Large intestine (tissue), 3 donors: ENCODE measurements around the gene DPEP2. TPM values are rescaled to one million over a fixed set of nuclear protein-coding genes. Genes with fewer than 3 reads are reported as not detected.
"Not testable (repeated sequence)": the region's sequence is repeated elsewhere in the genome, so short reads cannot be mapped to it uniquely, and the experiment has no call there.

Experiments used
- DNase-seq, 2 donors: peaks; one replicate each; pipeline versions ENCODE4 v3.0.0 to v3.0.0-alpha.2; 2013
- H3K27ac ChIP-seq: one replicate; pipeline ENCODE4 v1.5.1; 2013; ENCODE audit warnings: low read length
- H3K27me3 ChIP-seq: 2 replicates; pipeline ENCODE4 v1.6.1; 2013; ENCODE audit warnings: low read length; ENCODE audit not compliant: control insufficient read depth, insufficient read depth
- H3K36me3 ChIP-seq: 2 replicates; pipeline ENCODE4 v1.6.1; 2013; ENCODE audit warnings: low read length; ENCODE audit not compliant: control insufficient read depth, insufficient read depth
- H3K4me1 ChIP-seq: one replicate; pipeline ENCODE4 v1.6.1; 2013; ENCODE audit warnings: low read length; ENCODE audit not compliant: control insufficient read depth, insufficient read depth
- H3K4me3 ChIP-seq: one replicate; pipeline ENCODE4 v1.5.1; 2013; ENCODE audit warnings: low read length
- H3K9me3 ChIP-seq: one replicate; pipeline ENCODE4 v1.6.1; 2013; ENCODE audit warnings: mild to moderate bottlenecking, low read depth, low read length, moderate library complexity; ENCODE audit not compliant: control insufficient read depth
- WGBS: methylation state at CpG from one replicate; pipeline ENCODE4 v1.1.5; 2013; ENCODE audit warnings: low lambda C conversion rate; ENCODE audit not compliant: insufficient coverage; 5-methylcytosine and 5-hydroxymethylcytosine counted together
- polyA plus RNA-seq: library from polyadenylated mRNA; unstranded; fragments of 120-200 nt; gene quantifications from one replicate; pipeline ENCODE4 v1.2.1, GENCODE V29; 2013

DPEP2 gene
- polyA plus RNA-seq, 1 donor: 1.6 TPM

DNA sequence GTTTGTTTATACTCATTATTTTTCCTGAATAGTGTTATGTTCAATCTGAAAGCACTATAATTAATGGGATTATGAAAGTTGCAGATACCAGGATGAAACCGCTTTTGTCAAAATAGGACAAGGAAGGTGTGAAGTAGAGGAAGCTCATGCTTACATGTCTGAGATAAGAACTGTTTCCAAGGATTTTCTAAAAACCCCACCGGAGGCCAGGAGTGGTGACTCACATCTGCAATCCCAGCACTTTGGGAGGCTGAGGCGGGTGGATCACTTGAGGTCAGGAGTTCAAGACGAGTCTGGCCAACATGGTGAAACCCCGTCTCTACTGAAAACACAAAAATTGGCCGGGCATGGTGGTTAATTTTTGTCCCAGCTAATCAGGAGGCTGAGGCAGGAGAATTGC is 30.8 kb upstream of the DPEP2 start:
- H3K27ac ChIP-seq, H3K27me3 ChIP-seq, H3K4me1 ChIP-seq, H3K9me3 ChIP-seq, DNase-seq, H3K4me3 ChIP-seq: not testable (repeated sequence)
- WGBS: no CpG with 5 or more reads among the region's 6 CpGs
- H3K36me3 ChIP-seq: peaks cover 13% of the 10 kb centered on the region

DNA sequence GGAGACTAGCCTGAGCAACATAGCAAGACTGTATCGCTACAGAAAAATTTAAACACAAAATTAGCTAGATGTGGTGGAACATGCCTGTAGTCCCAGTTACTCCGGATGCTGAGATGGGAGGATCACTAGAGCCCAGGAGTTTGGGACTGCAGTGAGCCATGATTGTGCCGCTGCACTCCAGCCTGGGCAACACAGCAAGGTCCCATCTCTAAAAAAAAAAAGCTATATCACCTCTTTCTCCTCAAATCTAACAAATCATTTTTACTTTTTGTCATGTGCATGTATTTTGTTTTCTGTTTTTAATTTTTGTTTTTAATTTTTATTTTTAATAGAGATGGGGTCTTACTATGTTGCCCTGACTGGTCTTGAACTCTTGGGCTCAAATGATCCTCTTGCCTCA is 29.7 kb upstream of the DPEP2 start:
- no peaks in the 10 kb centered on the region for H3K27me3 ChIP-seq
- no peak overlapping the region for H3K27ac ChIP-seq
- peaks cover 2% of the 10 kb centered on the region for H3K4me1 ChIP-seq
- no CpG with 5 or more reads among the region's 3 CpGs for WGBS
- no peak overlapping the region for H3K4me3 ChIP-seq
- no peaks in the 10 kb centered on the region for H3K9me3 ChIP-seq
- no peak for DNase-seq
- peaks cover 13% of the 10 kb centered on the region for H3K36me3 ChIP-seq

DNA sequence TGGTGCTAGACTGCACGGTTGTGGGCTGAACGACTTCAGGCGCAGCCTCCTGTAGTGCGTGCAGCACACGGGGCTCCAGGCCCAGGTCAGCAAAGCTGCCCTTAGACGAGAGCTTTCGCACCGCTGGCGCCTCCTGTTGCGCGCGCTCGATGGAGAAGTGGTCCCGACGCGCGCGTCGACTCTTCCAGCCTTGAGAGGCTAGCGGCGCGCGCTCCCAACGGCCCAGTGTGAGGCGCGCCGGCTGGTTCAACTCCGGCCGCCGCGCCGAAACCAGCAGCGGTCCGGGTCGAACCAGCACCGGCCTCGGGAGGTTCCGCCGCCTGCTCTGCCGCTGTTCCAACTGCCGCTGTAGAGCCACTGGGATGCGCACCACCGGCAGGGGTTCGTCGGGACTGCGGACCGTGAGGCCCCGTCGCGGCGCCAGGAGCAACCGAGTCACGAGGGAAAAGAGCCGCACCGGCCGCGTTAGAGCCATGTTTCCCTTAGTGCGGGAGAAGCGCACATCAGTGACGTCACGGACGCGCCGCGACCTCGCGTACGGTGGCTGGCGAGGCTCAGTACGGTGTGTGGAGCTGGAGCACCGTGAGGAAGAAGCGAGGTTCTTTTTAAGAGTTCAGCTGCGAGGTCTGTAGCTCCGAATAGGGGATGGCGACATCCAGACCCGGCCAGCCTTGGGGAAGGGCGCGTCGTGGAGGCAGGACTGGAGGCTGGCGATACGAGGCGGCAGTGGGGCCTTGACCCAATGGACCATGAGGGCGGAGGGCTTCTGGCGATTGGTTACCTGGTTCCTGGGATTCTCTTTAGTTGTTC is 23.6 kb upstream of the DPEP2 start, which contains the start of the genes DDX28 and DUS2:
DDX28 (minus strand) TSS at position 505 of the 810 bp plus-strand sequence; CDS start at position 475, 30 bp downstream.
DUS2 (plus strand) TSS at position 557 of the 810 bp plus-strand sequence. CDS start 14,740 bp downstream, outside the sequence.
- H3K9me3 ChIP-seq: no peaks in the 10 kb centered on the region
- H3K36me3 ChIP-seq: peaks cover 11% of the 10 kb centered on the region
- peak within 1 kb of the TSS; percentile 76 for H3K27ac ChIP-seq
- peak; percentile 92 to 96 for DNase-seq
- WGBS: no CpG with 5 or more reads among the region's 84 CpGs
- H3K4me1 ChIP-seq: peaks cover 12% of the 10 kb centered on the region
- peak within 1 kb of the TSS; percentile 82 for H3K4me3 ChIP-seq
- H3K27me3 ChIP-seq: no peaks in the 10 kb centered on the region

DNA sequence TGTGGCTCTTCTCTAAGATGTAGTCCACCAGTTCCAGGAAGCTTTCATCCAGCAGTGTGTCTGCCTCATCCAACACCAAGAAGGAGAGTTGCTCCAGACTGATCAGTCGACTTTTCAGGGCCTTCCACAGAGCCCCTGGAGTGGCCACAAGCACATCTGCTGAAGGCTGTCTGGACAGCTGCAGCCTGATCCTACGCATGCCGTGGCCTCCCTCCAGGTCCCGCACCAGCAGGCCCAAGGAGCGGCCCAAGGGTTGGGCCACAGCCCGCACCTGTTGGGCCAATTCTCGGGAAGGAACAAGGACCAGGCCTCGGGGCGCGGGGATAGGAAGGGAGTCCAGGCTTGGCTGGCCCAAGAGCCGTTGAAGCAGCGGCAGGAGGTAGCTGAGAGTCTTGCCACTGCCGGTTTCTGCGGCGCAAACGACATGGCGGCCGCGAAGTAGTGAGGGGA is 23.0 kb upstream of the DPEP2 start:
- Histone ChIP-seq H3K4me3 (peak overlapping the region; percentile 82), H3K36me3 (peaks cover 9% of the 10 kb centered on the region), H3K27me3 (no peaks in the 10 kb centered on the region), H3K9me3 (no peaks in the 10 kb centered on the region), H3K4me1 (peaks cover 12% of the 10 kb centered on the region), H3K27ac (peak overlapping the region; percentile 76)
- no peak for DNase-seq
- no CpG with 5 or more reads among the region's 19 CpGs for WGBS

GRCh38 chr16:68021490-68021889 is 22.2 kb upstream of the DPEP2 start:
- H3K9me3 ChIP-seq: no peaks in the 10 kb centered on the region
- no peaks in the 10 kb centered on the region for H3K27me3 ChIP-seq
- WGBS: no CpG with 5 or more reads among the region's 10 CpGs
- DNase-seq: no peak
- peaks cover 12% of the 10 kb centered on the region for H3K4me1 ChIP-seq
- peaks cover 9% of the 10 kb centered on the region for H3K36me3 ChIP-seq
- H3K27ac ChIP-seq: no peak overlapping the region
- H3K4me3 ChIP-seq: peak overlapping the region; percentile 82

- no peak for DNase-seq
- Histone ChIP-seq H3K36me3 (peaks cover 9% of the 10 kb centered on the region), H3K4me1 (peaks cover 11% of the 10 kb centered on the region), H3K27me3 (no peaks in the 10 kb centered on the region), H3K9me3 (no peaks in the 10 kb centered on the region), H3K4me3 (no peak overlapping the region), H3K27ac (no peak overlapping the region)
- no CpG with 5 or more reads among the region's 8 CpGs for WGBS
These were observed 19.9 kb upstream of the DPEP2 start for GRCh38 chr16:68019167-68019680.

DNA sequence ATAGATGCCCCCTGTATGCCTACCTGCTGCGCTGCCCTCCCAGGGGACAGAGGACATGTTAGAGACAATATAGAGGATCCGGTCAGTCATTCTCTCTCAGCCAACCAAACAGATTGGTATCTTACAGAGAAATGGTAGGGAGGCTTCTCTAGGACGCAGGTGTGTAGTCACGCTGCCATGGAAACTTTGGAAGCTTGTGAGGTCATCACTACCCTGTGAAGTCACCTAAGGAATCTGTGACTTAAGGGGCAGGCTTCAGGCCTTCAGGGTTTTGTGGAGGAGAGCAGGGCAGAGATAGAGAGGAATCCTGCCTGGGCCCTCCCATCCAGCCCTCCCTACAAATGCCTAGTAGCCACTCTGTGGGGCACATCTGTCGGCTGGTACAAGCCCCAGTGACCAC is 16.4 kb upstream of the DPEP2 start, which contains the start of gene DPEP2NB:
DPEP2NB (minus strand) TSS at position 231 of the 400 bp plus-strand sequence; CDS start at position 90, 141 bp downstream.
- no peaks in the 10 kb centered on the region for H3K9me3 ChIP-seq
- H3K27me3 ChIP-seq: no peaks in the 10 kb centered on the region
- no peak within 1 kb of the TSS for H3K27ac ChIP-seq
- no peak within 1 kb of the TSS for H3K4me3 ChIP-seq
- no CpG with 5 or more reads among the region's 5 CpGs for WGBS
- H3K4me1 ChIP-seq: no peaks in the 10 kb centered on the region
- DNase-seq: no peak
- H3K36me3 ChIP-seq: no peaks in the 10 kb centered on the region

DNA sequence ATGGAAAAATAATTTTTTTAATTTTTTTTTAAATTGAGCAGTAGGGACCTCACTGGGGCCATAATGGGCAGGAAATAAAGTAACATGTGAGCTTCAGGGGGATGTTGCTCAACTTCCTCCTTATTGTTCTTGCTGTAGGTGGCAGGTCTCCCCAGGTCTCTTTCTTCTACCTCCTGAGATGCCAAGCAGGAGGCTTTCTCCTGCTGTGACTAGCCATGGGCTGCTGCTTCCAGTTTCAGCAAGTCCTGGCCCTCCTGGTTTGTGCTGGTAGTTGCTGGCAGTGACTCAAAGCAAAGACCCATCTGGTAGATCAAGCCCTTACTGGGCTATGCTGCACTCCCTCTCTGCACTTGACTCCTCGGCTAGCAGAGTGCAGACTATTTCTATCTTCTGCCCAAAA is 14.2 kb upstream of the DPEP2 start:
- no CpG with 5 or more reads among the region's 1 CpG for WGBS
- no peaks in the 10 kb centered on the region for H3K27me3 ChIP-seq
- no peaks in the 10 kb centered on the region for H3K4me1 ChIP-seq
- H3K36me3 ChIP-seq: no peaks in the 10 kb centered on the region
- DNase-seq: no peak
- H3K27ac ChIP-seq: no peak overlapping the region
- H3K4me3 ChIP-seq: no peak overlapping the region
- no peaks in the 10 kb centered on the region for H3K9me3 ChIP-seq

DNA sequence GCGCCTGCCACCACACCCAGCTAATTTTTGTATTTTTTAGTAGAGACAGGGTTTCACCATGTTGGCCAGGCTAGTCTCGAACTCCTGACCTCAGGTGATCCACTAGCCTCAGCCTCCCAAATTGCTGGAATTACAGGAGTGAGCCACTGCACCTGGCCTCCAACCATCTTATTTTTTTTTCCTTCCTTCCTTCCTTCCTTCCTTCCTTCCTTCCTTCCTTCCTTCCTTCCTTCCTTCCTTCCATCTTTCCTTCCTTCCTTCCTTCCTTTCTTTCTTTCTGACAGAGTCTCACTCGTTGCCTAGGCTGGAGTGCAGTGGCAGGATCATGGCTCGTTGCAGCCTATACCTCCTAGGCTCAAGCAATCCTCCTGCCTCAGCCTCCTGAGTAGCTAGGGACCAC is 10.6 kb upstream of the DPEP2 start:
- H3K4me3 ChIP-seq, H3K27me3 ChIP-seq, H3K36me3 ChIP-seq, H3K27ac ChIP-seq, DNase-seq, H3K9me3 ChIP-seq, H3K4me1 ChIP-seq: not testable (repeated sequence)
- no CpG with 5 or more reads among the region's 4 CpGs for WGBS

GRCh38 chr16:68009157-68009735 is 10.0 kb upstream of the DPEP2 start:
- H3K27me3 ChIP-seq: no peaks in the 10 kb centered on the region
- H3K4me3 ChIP-seq: no peak overlapping the region
- no peaks in the 10 kb centered on the region for H3K9me3 ChIP-seq
- 43% methylated on average over 1 of the region's 9 CpGs for WGBS
- no peak overlapping the region for H3K27ac ChIP-seq
- H3K4me1 ChIP-seq: no peaks in the 10 kb centered on the region
- H3K36me3 ChIP-seq: no peaks in the 10 kb centered on the region
- no peak for DNase-seq
